Neural cell (in vitro differentiated cells): Measurements from ENCODE around the gene MAP2K6. TPM values are rescaled to one million over a fixed set of nuclear protein-coding genes. Genes with fewer than 3 reads are reported as not detected.

Experiments used
- H2AFZ ChIP-seq: fragments of 200-600, 300-800 bp; sonication (generic), shearing (Covaris generic); 2 replicates; pipeline ENCODE4 v1.6.0; 2014; ENCODE audit warnings: low read depth, mild to moderate bottlenecking, antibody characterized with exemption, low read length, moderate library complexity
- H3F3A ChIP-seq: fragments of 200-600 bp; shearing (Covaris generic); 2 replicates; pipeline ENCODE4 v1.6.1; 2016; ENCODE audit warnings: mild to moderate bottlenecking, moderate library complexity, mixed read lengths, antibody characterized with exemption, low read length; ENCODE audit not compliant: insufficient read depth, poor library complexity, severe bottlenecking
- H3K27ac ChIP-seq: fragments of 200-600, 300-800 bp; sonication (generic), shearing (Covaris generic); 2 replicates; pipeline ENCODE4 v1.5.1; 2014; ENCODE audit warnings: mild to moderate bottlenecking, low read length, moderate library complexity
- H3K27me3 ChIP-seq: fragments of 300-800, 200-600 bp; sonication (generic), shearing (Covaris generic); 2 replicates; pipeline ENCODE4 v1.6.0; 2014; ENCODE audit warnings: mild to moderate bottlenecking, low read depth, low read length, moderate library complexity; ENCODE audit not compliant: insufficient read depth
- H3K36me3 ChIP-seq: fragments of 300-800, 200-600 bp; sonication (generic), shearing (Covaris generic); 2 replicates; pipeline ENCODE4 v1.5.1; 2014; ENCODE audit warnings: mild to moderate bottlenecking, antibody characterized with exemption, low read length, moderate library complexity; ENCODE audit not compliant: insufficient read depth
- H3K4me2 ChIP-seq: fragments of 300-800, 200-600 bp; sonication (generic), shearing (Covaris generic); 2 replicates; pipeline ENCODE4 v1.6.0; 2014; ENCODE audit warnings: mild to moderate bottlenecking, low read length
- H3K4me3 ChIP-seq: fragments of 300-800, 200-600 bp; sonication (generic), shearing (Covaris generic); 2 replicates; pipeline ENCODE4 v1.5.1; 2014; ENCODE audit warnings: mild to moderate bottlenecking, low read length, moderate library complexity
- H3K79me2 ChIP-seq: fragments of 200-600 bp; shearing (Covaris generic); replicated peaks from 2 replicates; pipeline ENCODE4 v1.6.0; 2014; ENCODE audit warnings: mild to moderate bottlenecking, low read length, moderate library complexity; ENCODE audit not compliant: insufficient read depth
- H3K9ac ChIP-seq: fragments of 300-800, 200-600 bp; sonication (generic), shearing (Covaris generic); 2 replicates; pipeline ENCODE4 v1.6.1; 2016; ENCODE audit warnings: mild to moderate bottlenecking, low read length, mixed read lengths
- H3K9me2 ChIP-seq: fragments of 200-600 bp; shearing (Covaris generic); 2 replicates; pipeline ENCODE4 v1.6.1; 2016; ENCODE audit warnings: mild to moderate bottlenecking, low read length, mixed read lengths; ENCODE audit not compliant: insufficient read depth
- H3K9me3 ChIP-seq: fragments of 200-600, 300-800 bp; sonication (generic), shearing (Covaris generic); 2 replicates; pipeline ENCODE4 v1.6.1; 2016; ENCODE audit warnings: mild to moderate bottlenecking, mixed run types, low read length, moderate library complexity, mixed read lengths
- H4K20me1 ChIP-seq: fragments of 200-600 bp; shearing (Covaris generic); 2 replicates; pipeline ENCODE4 v1.6.1; 2016; ENCODE audit warnings: mild to moderate bottlenecking, mixed run types; ENCODE audit not compliant: insufficient read depth
- CTCF ChIP-seq: fragments of 450-650 bp; IDR thresholded peaks from 2 replicates; pipeline ENCODE4 v1.5.1; 2014; ENCODE audit warnings: antibody characterized with exemption, mild to moderate bottlenecking, moderate library complexity; ENCODE audit not compliant: poor library complexity, severe bottlenecking
- EP300 ChIP-seq: fragments of 450-650 bp; conservative IDR thresholded peaks from 2 replicates; pipeline ENCODE4 v1.6.1; 2014; ENCODE audit warnings: antibody characterized with exemption, mild to moderate bottlenecking, moderate library complexity; ENCODE audit not compliant: poor library complexity, severe bottlenecking
- EZH2 ChIP-seq: fragments of 200-600, 300-800 bp; shearing (Covaris generic), sonication (generic); IDR thresholded peaks from 2 replicates; pipeline ENCODE4 v1.6.1; 2014; ENCODE audit warnings: antibody characterized with exemption, low read length, borderline replicate concordance, mild to moderate bottlenecking; ENCODE audit not compliant: insufficient read depth, poor library complexity, severe bottlenecking
- MXI1 ChIP-seq: fragments of 450-650 bp; conservative IDR thresholded peaks from 2 replicates; pipeline ENCODE4 v1.6.1; 2014; ENCODE audit warnings: antibody characterized with exemption, mild to moderate bottlenecking; ENCODE audit not compliant: poor library complexity, severe bottlenecking
- POLR2AphosphoS5 ChIP-seq: IDR thresholded peaks from 2 replicates; pipeline ENCODE4 v1.6.1; 2012
- RAD21 ChIP-seq: fragments of 450-650 bp; conservative IDR thresholded peaks from 2 replicates; pipeline ENCODE4 v1.6.1; 2014; ENCODE audit warnings: antibody characterized with exemption, mild to moderate bottlenecking, moderate library complexity
- REST ChIP-seq: IDR thresholded peaks from 2 replicates; pipeline ENCODE4 v1.6.1; 2012; ENCODE audit warnings: borderline replicate concordance
- SMC3 ChIP-seq: fragments of 450-650 bp; conservative IDR thresholded peaks from 2 replicates; pipeline ENCODE4 v1.6.1; 2014; ENCODE audit warnings: antibody characterized with exemption, mild to moderate bottlenecking, moderate library complexity; ENCODE audit not compliant: poor library complexity
- TAF1 ChIP-seq: IDR thresholded peaks from 2 replicates; pipeline ENCODE4 v1.6.1; 2012; ENCODE audit warnings: low read depth
- polyA plus RNA-seq: library from polyadenylated mRNA; depleted of rRNA; stranded (reverse); fragments of >200 nt; gene quantifications from 2 replicates; pipeline ENCODE4 v1.2.3, GENCODE V29; 2014

The MAP2K6 gene
- polyA plus RNA-seq, 1 donor from 2014 or later: 10.5 TPM

- Histone ChIP-seq H2AFZ (no peak overlapping the region), H3K9ac (no peak overlapping the region), H4K20me1 (no peaks in the 10 kb centered on the region), H3K27me3 (no peaks in the 10 kb centered on the region), H3F3A (no peaks in the 10 kb centered on the region), H3K27ac (no peak overlapping the region), H3K9me2 (no peaks in the 10 kb centered on the region), H3K9me3 (no peaks in the 10 kb centered on the region), H3K4me2 (no peak overlapping the region), H3K36me3 (no peaks in the 10 kb centered on the region), H3K4me3 (no peak overlapping the region), H3K79me2 (no peaks in the 10 kb centered on the region)
- TF ChIP-seq EZH2: no peak
- TF ChIP-seq RAD21: no peak
- no peak for TF ChIP-seq POLR2AphosphoS5
- no peak for TF ChIP-seq MXI1
- no peak for TF ChIP-seq REST
- no peak for TF ChIP-seq SMC3
- TF ChIP-seq EP300: no peak
Observed at GRCh38 chr17:69455040-69455439, 40.5 kb downstream of the MAP2K6 start.

- no peak overlapping the region for H3K27ac ChIP-seq
- no peaks in the 10 kb centered on the region for H3K79me2 ChIP-seq
Observed at GRCh38 chr17:69457603-69458002, 43.1 kb downstream of the MAP2K6 start.

More at GRCh38 chr17:69457603-69458002, 43.1 kb downstream of the MAP2K6 start:
- Histone ChIP-seq H2AFZ (no peak overlapping the region), H3K9me3 (no peaks in the 10 kb centered on the region), H3K27me3 (no peaks in the 10 kb centered on the region), H3K36me3 (no peaks in the 10 kb centered on the region), H4K20me1 (no peaks in the 10 kb centered on the region), H3K9me2 (no peaks in the 10 kb centered on the region), H3K4me2 (no peak overlapping the region), H3K9ac (no peak overlapping the region), H3F3A (no peaks in the 10 kb centered on the region), H3K4me3 (no peak overlapping the region)
- TF ChIP-seq POLR2AphosphoS5: no peak
- no peak for TF ChIP-seq RAD21
- no peak for TF ChIP-seq REST
- TF ChIP-seq CTCF: no peak
- TF ChIP-seq MXI1: no peak
- TF ChIP-seq EP300: no peak
- TF ChIP-seq TAF1: no peak
- no peak for TF ChIP-seq SMC3
- TF ChIP-seq EZH2: no peak
